Ascending aorta (tissue), 2 donors: ENCODE results near the gene TRPV2. TPM values are rescaled to one million over a fixed set of nuclear protein-coding genes. Genes with fewer than 3 reads are reported as not detected.

Experiments used
- DNase-seq, 2 donors: peaks; one replicate each; pipeline ENCODE4 v3.0.0-alpha.2; 2019; ENCODE audit warnings: low spot score in 2 of 2
- H3K27ac ChIP-seq, 2 donors: fragments of 200-600 bp; sonication (generic); one replicate each; pipeline ENCODE4 v1.5.1; 2016 to 2017; ENCODE audit warnings: mild to moderate bottlenecking in 1 of 2
- H3K27me3 ChIP-seq: fragments of 200-600 bp; sonication (generic); one replicate; pipeline ENCODE4 v1.5.1; 2017
- H3K36me3 ChIP-seq, 2 donors: fragments of 200-600 bp; sonication (generic); one replicate each; pipeline ENCODE4 v1.5.1; 2016
- H3K4me1 ChIP-seq, 2 donors: fragments of 200-600 bp; sonication (generic); one replicate each; pipeline ENCODE4 v1.5.1; 2016 to 2017; ENCODE audit warnings: mild to moderate bottlenecking in 1 of 2
- H3K4me3 ChIP-seq, 2 donors: fragments of 200-600 bp; sonication (generic); one replicate each; pipeline ENCODE4 v1.5.1; 2016 to 2017; ENCODE audit warnings: mild to moderate bottlenecking in 1 of 2
- H3K9me3 ChIP-seq, 2 donors: fragments of 200-600 bp; sonication (generic); one replicate each; pipeline ENCODE4 v1.5.1; 2016
- intact Hi-C: fragments of 100-400 bp; cut with DNase I; formaldehyde crosslinking; loops from one replicate; pipeline ENCODE4 v1.15.1; 2023
- total RNA-seq: library from RNA; depleted of rRNA; stranded (reverse); fragments of >200 nt; gene quantifications from one replicate; pipeline ENCODE4 v1.1.0, GENCODE V29; 2016
- TF ChIP-seq, protein P1 (sequence below), 3 experiments: fragments of 200-600 bp in 2 of 3; fragments of 450-650 bp in 1 of 3; sonication (generic) in 2 of 3; IDR thresholded peaks; one replicate each; pipeline ENCODE4 v1.5.1; 2016 to 2019; ENCODE audit warnings: antibody characterized with exemption in 3 of 3, mild to moderate bottlenecking in 1 of 3, moderate library complexity in 1 of 3

The TRPV2 gene
- total RNA-seq, 1 donor from 2014 or later, result 26.1 TPM

- Histone ChIP-seq H3K36me3 (peaks cover 0 to 7% of the 10 kb centered on the region in 2 donors), H3K4me3 (no peak overlapping the region), H3K9me3 (no peaks in the 10 kb centered on the region), H3K4me1 (peaks cover under 1 to 14% of the 10 kb centered on the region in 2 donors), H3K27ac (no peak overlapping the region), H3K27me3 (no peaks in the 10 kb centered on the region)
- TF ChIP-seq, protein P1, sequence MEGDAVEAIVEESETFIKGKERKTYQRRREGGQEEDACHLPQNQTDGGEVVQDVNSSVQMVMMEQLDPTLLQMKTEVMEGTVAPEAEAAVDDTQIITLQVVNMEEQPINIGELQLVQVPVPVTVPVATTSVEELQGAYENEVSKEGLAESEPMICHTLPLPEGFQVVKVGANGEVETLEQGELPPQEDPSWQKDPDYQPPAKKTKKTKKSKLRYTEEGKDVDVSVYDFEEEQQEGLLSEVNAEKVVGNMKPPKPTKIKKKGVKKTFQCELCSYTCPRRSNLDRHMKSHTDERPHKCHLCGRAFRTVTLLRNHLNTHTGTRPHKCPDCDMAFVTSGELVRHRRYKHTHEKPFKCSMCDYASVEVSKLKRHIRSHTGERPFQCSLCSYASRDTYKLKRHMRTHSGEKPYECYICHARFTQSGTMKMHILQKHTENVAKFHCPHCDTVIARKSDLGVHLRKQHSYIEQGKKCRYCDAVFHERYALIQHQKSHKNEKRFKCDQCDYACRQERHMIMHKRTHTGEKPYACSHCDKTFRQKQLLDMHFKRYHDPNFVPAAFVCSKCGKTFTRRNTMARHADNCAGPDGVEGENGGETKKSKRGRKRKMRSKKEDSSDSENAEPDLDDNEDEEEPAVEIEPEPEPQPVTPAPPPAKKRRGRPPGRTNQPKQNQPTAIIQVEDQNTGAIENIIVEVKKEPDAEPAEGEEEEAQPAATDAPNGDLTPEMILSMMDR (IDR thresholded peaks at IDR 0.05), result no peak
- DNase-seq, result no peak
- intact Hi-C loops, result no loop called here
Measured at GRCh38 chr17:16435925-16436886, 20.8 kb downstream of the TRPV2 start.

DNA sequence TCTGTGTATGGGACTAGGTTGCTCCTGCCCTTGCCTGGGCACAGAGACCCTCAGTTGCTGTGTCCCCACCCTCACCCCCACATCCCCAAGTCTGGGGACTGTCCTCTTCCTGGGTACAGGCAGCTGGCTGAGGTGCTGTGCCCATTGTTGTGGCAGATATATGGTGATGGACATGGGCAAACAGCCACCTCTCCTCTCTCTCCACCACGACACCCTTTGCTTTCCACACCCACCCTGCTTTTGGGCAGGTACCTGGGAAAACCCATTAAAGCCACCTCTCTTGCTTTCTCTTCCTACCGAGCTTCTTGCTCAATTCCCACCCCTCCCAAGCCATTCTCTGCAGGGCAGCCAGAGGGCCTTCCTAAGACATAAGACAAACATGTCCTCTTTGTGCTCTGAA lies 21.7 kb downstream of the TRPV2 start:
- no peak overlapping the region for H3K4me3 ChIP-seq
- H3K36me3 ChIP-seq, result peaks cover 4 to 16% of the 10 kb centered on the region in 2 donors
- peaks cover 4 to 22% of the 10 kb centered on the region in 2 donors for H3K4me1 ChIP-seq
- no peak overlapping the region for H3K27ac ChIP-seq
- no peaks in the 10 kb centered on the region for H3K9me3 ChIP-seq
- H3K27me3 ChIP-seq, result no peaks in the 10 kb centered on the region
- no peak for DNase-seq
- intact Hi-C loops, result no loop called here
- TF ChIP-seq, protein P1 (IDR thresholded peaks at IDR 0.05), result no peak

GRCh38 chr17:16438173-16438556 lies 22.8 kb downstream of the TRPV2 start:
- Histone ChIP-seq H3K36me3 (peaks cover 8 to 27% of the 10 kb centered on the region in 2 donors), H3K27me3 (no peaks in the 10 kb centered on the region), H3K4me1 (peaks cover 4 to 26% of the 10 kb centered on the region in 2 donors), H3K27ac (peak overlapping the region; percentile 69 to 76), H3K9me3 (no peaks in the 10 kb centered on the region), H3K4me3 (peak overlapping the region; percentile 85 to 89)
- intact Hi-C loops, result loop anchor here (1.0 kb wide), 3 partner anchors 19 to 57 kb away; partner anchors contain the start of gene UBB
- no peak for DNase-seq
- TF ChIP-seq, protein P1 (IDR thresholded peaks at IDR 0.05), result no peak

GRCh38 chr17:16438557-16439302 lies 23.4 kb downstream of the TRPV2 start:
- Histone ChIP-seq H3K4me1 (peaks cover 4 to 26% of the 10 kb centered on the region in 2 donors), H3K9me3 (no peaks in the 10 kb centered on the region), H3K27me3 (no peaks in the 10 kb centered on the region), H3K4me3 (peak overlapping the region; percentile 85 to 89), H3K27ac (peak overlapping the region; percentile 69 to 76), H3K36me3 (peaks cover 12 to 32% of the 10 kb centered on the region in 2 donors)
- DNase-seq, result peak; percentile 92 to 98
- intact Hi-C loops, result loop anchor here (1.0 kb wide), 3 partner anchors 19 to 57 kb away; partner anchors contain the start of gene UBB
- TF ChIP-seq, protein P1 (IDR thresholded peaks at IDR 0.05), result no peak

- DNase-seq, result no peak
- Histone ChIP-seq H3K4me1 (peaks cover 4 to 26% of the 10 kb centered on the region in 2 donors), H3K27me3 (no peaks in the 10 kb centered on the region), H3K4me3 (peak overlapping the region; percentile 85 to 89), H3K36me3 (peaks cover 12 to 38% of the 10 kb centered on the region in 2 donors), H3K9me3 (no peaks in the 10 kb centered on the region), H3K27ac (peak overlapping the region; percentile 69 to 76)
- TF ChIP-seq, protein P1 (IDR thresholded peaks at IDR 0.05), result no peak
- intact Hi-C loops, result no loop called here
Measured at GRCh38 chr17:16439303-16439791, 24.0 kb downstream of the TRPV2 start.
